GOT3 (cell line): ENCODE results near the gene SYT13.

Source experiments
- DNase-seq: peaks from one replicate; lab custom pipeline; 2025; ENCODE audit warnings: mixed read lengths; lab: John Stamatoyannopoulos, UW

The SYT13 gene, protein sequence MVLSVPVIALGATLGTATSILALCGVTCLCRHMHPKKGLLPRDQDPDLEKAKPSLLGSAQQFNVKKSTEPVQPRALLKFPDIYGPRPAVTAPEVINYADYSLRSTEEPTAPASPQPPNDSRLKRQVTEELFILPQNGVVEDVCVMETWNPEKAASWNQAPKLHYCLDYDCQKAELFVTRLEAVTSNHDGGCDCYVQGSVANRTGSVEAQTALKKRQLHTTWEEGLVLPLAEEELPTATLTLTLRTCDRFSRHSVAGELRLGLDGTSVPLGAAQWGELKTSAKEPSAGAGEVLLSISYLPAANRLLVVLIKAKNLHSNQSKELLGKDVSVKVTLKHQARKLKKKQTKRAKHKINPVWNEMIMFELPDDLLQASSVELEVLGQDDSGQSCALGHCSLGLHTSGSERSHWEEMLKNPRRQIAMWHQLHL

DNA sequence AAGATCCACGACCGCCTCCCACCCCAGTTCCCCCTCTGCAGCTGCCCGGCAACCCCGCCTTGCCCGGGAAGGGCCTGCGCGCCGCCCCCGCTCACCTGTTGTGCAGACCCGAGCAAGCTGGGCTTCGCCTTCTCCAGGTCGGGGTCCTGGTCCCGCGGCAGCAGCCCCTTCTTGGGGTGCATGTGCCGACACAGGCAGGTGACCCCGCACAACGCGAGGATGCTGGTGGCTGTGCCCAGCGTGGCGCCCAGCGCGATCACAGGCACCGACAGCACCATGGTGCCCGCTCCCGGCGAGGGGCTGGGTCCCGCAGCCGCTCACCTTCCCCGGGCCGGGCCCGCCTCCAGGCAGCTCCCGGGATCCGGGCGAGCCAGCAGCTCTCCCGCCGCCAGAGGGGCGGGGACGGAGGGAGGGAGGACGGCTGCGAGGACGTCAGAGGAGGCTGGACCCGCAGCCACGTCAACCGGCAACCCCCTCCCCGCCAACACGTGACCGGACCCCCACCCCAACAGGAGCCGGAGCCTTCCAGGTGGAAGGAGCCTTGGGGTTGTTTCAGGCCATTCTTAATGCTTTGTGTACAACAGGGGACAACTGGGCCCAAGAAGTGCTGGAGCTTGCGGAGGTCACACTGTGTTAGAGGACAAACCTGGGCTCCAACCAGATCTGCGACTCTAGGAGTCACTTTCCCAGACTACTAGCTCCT lies at the start of gene SYT13:
Gene SYT13 (minus strand): TSS at position 412 of the 703 bp plus-strand sequence. CDS start 134 bp downstream, at position 278.
- no peak for DNase-seq

GRCh38 chr11:45335434-45335833 lies 49.3 kb upstream of the SYT13 start:
- no peak for DNase-seq

DNA sequence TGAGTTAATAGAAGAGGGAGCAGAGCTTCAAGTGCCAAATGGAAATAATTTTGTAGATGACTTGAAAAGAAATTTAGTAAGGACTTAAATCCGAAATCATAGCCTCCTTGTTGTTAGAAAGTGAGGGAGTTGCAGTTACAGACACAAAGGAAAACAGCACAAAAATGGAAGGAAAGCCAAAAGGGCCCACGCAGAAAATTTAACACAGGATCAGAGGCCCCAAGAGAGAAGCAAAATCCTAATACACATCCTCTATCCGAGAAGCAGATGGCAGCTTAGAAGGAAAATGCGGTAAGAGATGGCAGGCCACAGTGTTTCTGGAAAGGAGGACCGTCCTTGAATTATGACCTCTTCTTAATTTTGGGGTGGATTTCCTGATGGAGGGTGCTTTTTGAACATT lies 48.7 kb upstream of the SYT13 start:
- no peak for DNase-seq

DNA sequence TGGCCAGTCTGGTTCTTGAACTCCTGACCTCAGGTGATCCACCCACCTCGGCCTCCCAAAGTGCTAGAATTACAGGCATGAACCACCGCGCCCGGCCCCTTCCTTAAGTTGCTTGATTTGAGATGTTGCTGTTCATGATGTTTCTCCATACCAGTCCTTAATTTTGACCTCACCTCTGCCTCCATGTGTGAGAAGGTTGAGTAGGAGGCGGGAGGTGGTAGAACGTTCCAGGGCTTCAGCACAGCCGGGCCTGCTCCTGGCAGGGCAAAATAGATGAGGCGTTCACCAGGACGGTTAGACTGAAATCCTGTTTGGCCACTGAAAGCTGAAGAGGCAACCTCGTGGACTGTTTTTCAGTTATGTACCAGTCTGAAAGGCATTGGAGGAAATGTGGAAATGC lies 48.3 kb upstream of the SYT13 start:
- DNase-seq = no peak

- DNase-seq = no peak
Measured at GRCh38 chr11:45333001-45333971, 47.1 kb upstream of the SYT13 start.

DNA sequence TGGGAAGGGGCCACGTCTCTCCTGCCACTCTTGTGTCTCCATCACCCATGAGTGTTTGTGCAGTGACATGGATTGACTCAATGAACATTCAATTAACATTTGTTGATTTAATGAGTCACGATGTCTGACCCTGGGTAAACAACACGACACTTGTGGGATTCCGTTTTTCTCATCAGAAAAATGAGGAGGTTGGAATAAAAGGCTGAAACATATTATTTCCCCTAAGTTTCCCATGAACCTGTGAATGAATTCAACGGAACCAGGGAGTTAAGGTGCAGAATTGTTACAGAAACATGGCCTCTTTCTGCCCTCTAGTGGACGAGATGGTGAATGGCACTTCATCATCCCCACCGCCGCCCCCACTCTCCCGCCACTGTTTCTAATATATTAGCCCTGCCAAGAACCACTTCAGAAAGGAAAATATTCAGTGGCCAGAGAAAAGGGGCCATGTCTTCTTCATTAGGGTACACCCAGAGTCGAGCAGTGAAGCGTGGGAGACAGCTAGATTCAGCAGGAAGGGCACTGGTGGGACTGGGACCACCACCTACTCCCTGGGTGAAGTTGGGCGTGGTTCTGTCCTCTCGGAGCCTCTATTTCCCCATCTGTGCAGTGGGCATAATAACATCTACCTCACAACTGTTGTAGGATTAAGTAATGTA lies 46.3 kb upstream of the SYT13 start:
- no peak for DNase-seq

DNA sequence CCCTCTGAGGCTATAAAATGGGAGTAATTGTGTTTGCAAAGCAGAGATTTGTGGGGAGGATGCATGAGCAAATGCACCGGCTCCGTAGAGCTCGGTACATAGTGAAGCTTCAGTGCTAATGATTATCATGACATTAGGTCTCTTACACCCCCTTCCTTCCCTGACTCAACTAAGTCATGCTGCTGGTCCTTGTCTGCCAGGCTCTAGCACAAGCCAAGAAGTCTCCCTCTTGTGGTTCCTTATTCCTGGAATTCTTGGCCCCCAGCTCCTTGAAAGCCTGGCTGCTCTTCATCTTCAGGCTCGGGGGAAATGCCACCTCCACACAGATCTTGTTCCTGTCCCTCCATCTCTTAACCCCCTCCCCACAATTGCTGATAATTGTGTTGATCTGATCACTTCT lies 45.7 kb upstream of the SYT13 start:
- DNase-seq = no peak

DNA sequence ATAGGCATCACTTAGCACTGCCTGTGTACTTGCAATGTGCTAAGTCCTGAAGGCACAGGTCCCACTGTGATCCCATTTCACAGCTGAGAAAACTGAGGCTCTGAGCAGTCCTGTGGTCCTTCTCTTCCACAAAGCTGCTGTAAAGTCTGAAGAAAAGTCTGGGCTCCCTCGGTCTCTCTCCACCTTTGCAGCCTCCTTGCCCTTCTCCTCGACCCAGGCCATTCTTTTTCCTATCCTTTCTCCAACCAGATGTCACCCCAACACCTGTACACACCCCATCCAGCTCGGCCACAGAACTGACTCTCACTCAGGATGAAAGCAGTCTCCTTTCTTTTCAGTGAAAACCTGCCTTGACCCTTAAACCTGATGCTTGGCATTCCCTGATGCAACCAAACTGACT lies 42.6 kb upstream of the SYT13 start:
- no peak for DNase-seq

GRCh38 chr11:45324459-45324858 lies 38.3 kb upstream of the SYT13 start:
- DNase-seq = no peak

- DNase-seq = no peak
Measured at GRCh38 chr11:45323601-45324249, 37.6 kb upstream of the SYT13 start.

GRCh38 chr11:45322891-45323600 lies 36.9 kb upstream of the SYT13 start:
- no peak for DNase-seq

GRCh38 chr11:45322111-45322705 lies 36.1 kb upstream of the SYT13 start:
- no peak for DNase-seq

DNA sequence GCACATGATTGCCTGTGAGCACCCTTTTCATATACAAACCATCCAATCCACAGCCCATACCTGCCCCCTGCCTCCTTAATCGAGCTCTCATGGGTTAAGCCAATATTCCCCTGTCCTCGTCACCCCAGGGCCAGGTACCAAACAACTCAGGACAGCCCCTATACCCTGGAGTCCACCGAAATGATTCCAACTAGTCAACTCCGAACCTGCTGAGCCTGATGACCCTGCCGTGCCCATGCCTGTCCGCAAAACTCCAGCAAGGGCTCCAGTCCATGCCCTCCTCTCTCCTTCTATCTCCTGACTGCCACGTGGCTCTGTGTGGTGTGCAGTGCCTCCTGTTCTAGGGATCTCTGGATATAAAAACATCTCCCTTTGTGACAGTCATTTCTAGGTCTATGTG lies 35.5 kb upstream of the SYT13 start:
- no peak for DNase-seq

DNA sequence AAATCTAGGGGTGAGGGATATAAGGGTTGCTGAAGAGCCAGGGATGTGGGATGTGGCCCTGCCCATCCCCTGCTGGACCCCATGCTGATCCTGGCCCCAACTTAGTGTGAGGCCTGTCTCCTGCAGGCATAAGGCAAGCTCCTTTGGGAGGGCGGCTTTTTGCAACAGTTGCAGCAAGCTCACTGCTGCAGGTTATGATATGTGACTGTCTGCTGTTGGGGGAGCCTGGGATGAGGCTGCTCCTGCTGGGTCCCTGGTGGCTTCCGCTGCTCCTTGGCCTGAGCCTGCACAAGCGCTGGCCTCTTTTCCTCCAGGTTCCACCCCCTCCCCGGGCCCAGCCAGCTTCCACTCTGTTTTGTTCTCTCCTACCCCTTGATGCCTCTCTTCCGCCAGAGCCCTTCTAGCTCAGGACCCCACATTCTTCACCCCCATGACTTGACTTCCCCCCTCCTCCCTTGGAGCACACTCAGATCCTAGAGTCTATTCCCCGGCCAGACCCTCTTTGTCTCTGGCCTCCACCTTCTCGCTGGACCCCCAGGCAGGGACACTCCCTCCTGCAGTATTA lies 35.0 kb upstream of the SYT13 start:
- no peak for DNase-seq

DNA sequence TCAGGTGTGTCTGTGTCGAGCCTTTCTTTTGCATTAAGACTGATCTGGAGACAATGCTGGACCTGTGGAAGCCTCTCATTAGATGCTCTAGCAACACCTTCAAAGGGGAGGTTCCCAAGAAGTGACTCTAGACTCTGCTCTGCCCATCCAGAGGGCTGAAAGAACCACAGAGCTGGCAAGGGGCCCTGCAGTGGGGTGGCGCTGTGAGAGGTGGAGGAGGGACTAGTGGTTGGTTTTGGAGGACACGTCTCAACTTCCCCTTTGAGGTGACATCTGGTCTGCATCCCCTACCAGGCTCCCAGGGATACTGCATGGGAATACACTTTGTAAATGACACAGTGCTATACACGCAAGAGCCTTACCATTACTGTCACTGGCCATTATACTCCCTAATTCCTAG lies 34.2 kb upstream of the SYT13 start:
- DNase-seq = no peak

GRCh38 chr11:45319077-45319476 lies 32.9 kb upstream of the SYT13 start:
- DNase-seq = no peak

DNA sequence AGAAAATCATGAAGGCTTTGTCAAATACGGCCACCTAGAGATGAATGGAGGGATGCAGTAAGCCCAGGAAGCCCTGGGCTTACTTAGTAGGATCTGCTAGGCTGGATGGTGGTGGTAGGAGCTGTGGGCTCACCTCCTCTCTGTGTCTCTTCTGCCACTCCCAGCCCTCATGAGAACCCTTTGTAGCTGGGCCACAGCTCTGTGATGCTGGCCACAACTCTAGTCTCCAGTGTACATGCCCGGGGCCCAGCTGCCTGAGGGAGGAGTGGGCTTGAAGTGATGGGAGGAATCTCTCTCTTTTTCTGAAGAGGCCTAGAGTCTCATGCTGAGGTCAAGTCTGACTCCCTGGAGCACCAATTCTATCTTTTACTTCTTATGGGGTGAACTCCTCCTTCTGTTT lies 32.4 kb upstream of the SYT13 start:
- no peak for DNase-seq

GRCh38 chr11:45316258-45316657 lies 30.1 kb upstream of the SYT13 start:
- no peak for DNase-seq

- DNase-seq = no peak
Measured at GRCh38 chr11:45314900-45315299, 28.8 kb upstream of the SYT13 start.
